ENCODE data around the gene PDCD7. TPM values are rescaled to one million over a fixed set of nuclear protein-coding genes. Genes with fewer than 3 reads are reported as not detected.
A peak's percentile ranks its signal among the peaks of the same experiment; 100 is the strongest.

Gene PDCD7
- total and polyA plus RNA-seq, 2 of the 13 experiments (the other 11 are each of a cell fraction or from before 2014, with no cell fraction given), result 10.1 to 14.7 TPM

GRCh38 chr15:65176056-65176455 lies 42.4 kb upstream of the PDCD7 start:
- Histone ChIP-seq H3K9ac (ENCODE audit: insufficient read depth, low read depth, low read length) (no peak overlapping the region), H3K4me3 (replicated peaks in 1 of 3; ENCODE audit: insufficient read depth in 1 of 3, low read depth in 2 of 3, low read length in 3 of 3) (no peak overlapping the region), H4K20me1 (ENCODE audit: insufficient read depth, low read length) (0 out of 2 replicates have a peak, but pooled peaks cover 5% of the 10 kb centered on the region), H3K27me3 (ENCODE audit: control insufficient read depth in 1 of 2, insufficient read depth in 2 of 2, low read length in 2 of 2) (no peaks in the 10 kb centered on the region), H3K4me2 (ENCODE audit: low read depth, low read length) (no peak overlapping the region), H3K79me2 (ENCODE audit: insufficient read depth, low read length) (peaks cover 23% of the 10 kb centered on the region), H3K27ac (ENCODE audit: extremely low read length, insufficient read depth, low read length) (no peak overlapping the region), H3K9me3 (ENCODE audit: low read length) (no peaks in the 10 kb centered on the region), H2AFZ (ENCODE audit: low read length) (no peak overlapping the region), H3K4me1 (ENCODE audit: insufficient read depth, low read length) (peaks cover 48% of the 10 kb centered on the region), H3K36me3 (replicated peaks in 1 of 2; ENCODE audit: control insufficient read depth in 1 of 2, insufficient read depth in 2 of 2, low read length in 2 of 2) (peaks cover 6 to 59% of the 10 kb centered on the region in 2 experiments; a peak in 4 of 5 replicates)
- ChIA-PET CTCF (ENCODE audit: low intra/inter-chr PET ratio, low total read pairs) (no interaction called here), POLR2A (no interaction called here)
- no TSS peak for BruUV-seq (replicated peaks)
- in situ Hi-C loops (cut with HindIII; ENCODE audit: extremely low pct_ligation_motif_present, low pct_unique_long_range_greater_than_20kb) (no loop called here), intact Hi-C loops (cut with micrococcal nuclease; ENCODE audit: unreplicated experiment) (no loop called here)
- DNase-seq (ENCODE audit: low spot score), result no peak
- TF ChIP-seq FOSL2 (CRISPR knock-in tag; IDR thresholded peaks at IDR 0.05), result no peak
- TF ChIP-seq ZSCAN30 (CRISPR knock-in tag; IDR thresholded peaks at IDR 0.05), result no peak
- TF ChIP-seq RBFOX2 (IDR thresholded peaks at IDR 0.05; ENCODE audit: low read depth, low read length), result 0 out of 2 replicates have a peak, but pooled peaks have one; percentile 12
- FAIRE-seq, result no peak
- no peak for ATAC-seq

- no peak for FAIRE-seq
- Histone ChIP-seq H3K9ac (ENCODE audit: insufficient read depth, low read depth, low read length) (no peak overlapping the region), H3K4me3 (replicated peaks in 1 of 3; ENCODE audit: insufficient read depth in 1 of 3, low read depth in 2 of 3, low read length in 3 of 3) (no peak overlapping the region), H3K9me3 (ENCODE audit: low read length) (no peaks in the 10 kb centered on the region), H2AFZ (ENCODE audit: low read length) (no peak overlapping the region), H3K4me2 (ENCODE audit: low read depth, low read length) (no peak overlapping the region), H3K27me3 (ENCODE audit: control insufficient read depth in 1 of 2, insufficient read depth in 2 of 2, low read length in 2 of 2) (no peaks in the 10 kb centered on the region), H3K27ac (ENCODE audit: extremely low read length, insufficient read depth, low read length) (peak overlapping the region; percentile 28), H3K79me2 (ENCODE audit: insufficient read depth, low read length) (peaks cover 18% of the 10 kb centered on the region), H4K20me1 (ENCODE audit: insufficient read depth, low read length) (0 out of 2 replicates have a peak, but pooled peaks cover 5% of the 10 kb centered on the region), H3K36me3 (replicated peaks in 1 of 2; ENCODE audit: control insufficient read depth in 1 of 2, insufficient read depth in 2 of 2, low read length in 2 of 2) (peaks cover 6 to 54% of the 10 kb centered on the region in 2 experiments; a peak in 4 of 5 replicates), H3K4me1 (ENCODE audit: insufficient read depth, low read length) (peaks cover 48% of the 10 kb centered on the region)
- POLR2A ChIA-PET, result no interaction called here
- intact Hi-C loops (cut with micrococcal nuclease; ENCODE audit: unreplicated experiment) (no loop called here), in situ Hi-C loops (cut with HindIII; ENCODE audit: extremely low pct_ligation_motif_present, low pct_unique_long_range_greater_than_20kb) (no loop called here)
- TF ChIP-seq GPBP1L1 (CRISPR knock-in tag; IDR thresholded peaks at IDR 0.05) (no peak), RBFOX2 (IDR thresholded peaks at IDR 0.05; ENCODE audit: low read depth, low read length) (0 out of 2 replicates have a peak, but pooled peaks have one; percentile 36)
- 87% methylated on average over 5 of the region's 5 CpGs for WGBS (ENCODE audit: low lambda C conversion rate)
- ATAC-seq, result no peak
- CTCF ChIA-PET (ENCODE audit: low intra/inter-chr PET ratio, low total read pairs), result no interaction called here
- DNase-seq (ENCODE audit: low spot score), result no peak
- BruUV-seq (replicated peaks), result no TSS peak
Observed at GRCh38 chr15:65175511-65175910, 41.9 kb upstream of the PDCD7 start.

Measured in HepG2 (cell line).